Measurements from ENCODE around the gene TRPC1. TPM values are rescaled to one million over a fixed set of nuclear protein-coding genes. Genes with fewer than 3 reads are reported as not detected.

TRPC1 gene
- total and polyA plus RNA-seq, 7 donors, result 0.41 to 2.1 (median 0.78) TPM

DNA sequence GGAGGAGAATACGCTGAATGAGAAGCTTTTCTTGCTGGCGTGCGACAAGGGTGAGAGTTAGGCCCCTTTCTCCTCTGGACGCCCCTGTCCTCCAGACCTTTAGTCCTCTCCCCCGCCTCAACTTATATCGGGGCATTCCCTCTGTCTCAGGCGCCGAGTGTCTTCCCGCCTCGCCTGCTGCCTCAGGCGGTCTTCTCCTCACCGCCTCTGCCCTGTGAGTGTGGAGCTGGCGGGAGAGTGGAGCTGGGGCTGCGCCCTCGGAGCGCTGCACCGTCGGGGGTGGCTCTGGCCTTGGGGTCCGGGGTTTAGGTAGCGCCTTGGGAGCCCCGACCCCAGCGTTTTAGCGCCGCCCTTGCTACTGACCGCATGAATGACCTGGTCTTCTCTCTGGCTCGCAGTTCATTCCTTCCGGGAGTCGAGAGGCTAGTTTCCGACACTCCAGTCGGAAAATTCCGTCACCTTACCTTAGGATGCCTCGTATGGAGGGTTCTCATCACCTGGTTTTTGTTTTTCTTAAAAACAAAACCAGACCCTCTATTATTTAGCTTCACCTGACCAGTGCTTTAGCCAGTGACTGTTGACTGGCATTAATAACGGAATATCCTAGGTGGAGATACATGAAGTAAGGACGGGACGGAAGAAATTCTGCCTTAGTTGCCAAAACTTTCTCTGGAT is 985 bp downstream of the TRPC1 start:
- ATAC-seq (peak in 3 of 4 donors; percentile 25 to 60 (median 46)), DNase-seq (peak; percentile 16 to 61)
- Histone ChIP-seq H3K27me3 (ENCODE audit: insufficient read depth in 3 of 3, low read length in 2 of 3) (peaks cover 0 to 36% (median 0%) of the 10 kb centered on the region in 3 donors), H3K36me3 (ENCODE audit: insufficient read depth in 1 of 2, low read depth in 1 of 2) (no peaks in the 10 kb centered on the region), H3K4me1 (no peaks in the 10 kb centered on the region), H3K4me3 (peak overlapping the region; percentile 73), H3K27ac (peak overlapping the region; percentile 77), H3K9me3 (no peaks in the 10 kb centered on the region)
- TF ChIP-seq, protein P1, sequence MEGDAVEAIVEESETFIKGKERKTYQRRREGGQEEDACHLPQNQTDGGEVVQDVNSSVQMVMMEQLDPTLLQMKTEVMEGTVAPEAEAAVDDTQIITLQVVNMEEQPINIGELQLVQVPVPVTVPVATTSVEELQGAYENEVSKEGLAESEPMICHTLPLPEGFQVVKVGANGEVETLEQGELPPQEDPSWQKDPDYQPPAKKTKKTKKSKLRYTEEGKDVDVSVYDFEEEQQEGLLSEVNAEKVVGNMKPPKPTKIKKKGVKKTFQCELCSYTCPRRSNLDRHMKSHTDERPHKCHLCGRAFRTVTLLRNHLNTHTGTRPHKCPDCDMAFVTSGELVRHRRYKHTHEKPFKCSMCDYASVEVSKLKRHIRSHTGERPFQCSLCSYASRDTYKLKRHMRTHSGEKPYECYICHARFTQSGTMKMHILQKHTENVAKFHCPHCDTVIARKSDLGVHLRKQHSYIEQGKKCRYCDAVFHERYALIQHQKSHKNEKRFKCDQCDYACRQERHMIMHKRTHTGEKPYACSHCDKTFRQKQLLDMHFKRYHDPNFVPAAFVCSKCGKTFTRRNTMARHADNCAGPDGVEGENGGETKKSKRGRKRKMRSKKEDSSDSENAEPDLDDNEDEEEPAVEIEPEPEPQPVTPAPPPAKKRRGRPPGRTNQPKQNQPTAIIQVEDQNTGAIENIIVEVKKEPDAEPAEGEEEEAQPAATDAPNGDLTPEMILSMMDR (IDR thresholded peaks at IDR 0.05), result no peak
- WGBS, 3 donors, result 3 to 5% (median 3%) methylated on average over 31 to 35 of the region's 35 CpGs
- intact Hi-C loops (cut with DNase I), result loop anchor here in 1 of 2 donors (10.0 kb wide), 1 partner anchor 130 kb away; the partner anchor contains the start of gene PLS1

DNA sequence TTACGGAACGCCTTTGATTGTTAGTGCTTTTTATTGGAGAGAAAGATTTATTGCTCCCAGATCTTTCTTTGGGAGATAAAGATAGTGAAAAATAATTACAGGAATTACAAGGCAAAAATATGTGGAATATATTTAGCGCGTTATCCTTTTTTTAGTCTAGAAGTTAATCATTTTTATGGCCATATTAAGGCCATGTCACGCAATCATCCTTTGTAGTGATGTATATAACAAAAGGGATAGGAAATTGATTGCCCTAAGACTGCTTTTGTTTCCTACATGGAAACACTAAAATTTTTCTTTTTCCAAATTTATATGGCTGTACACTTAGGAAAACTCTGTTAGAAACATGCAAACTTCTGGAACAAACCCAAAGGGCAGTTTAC is 1.5 kb downstream of the TRPC1 start:
- H3K27me3 ChIP-seq (ENCODE audit: insufficient read depth in 3 of 3, low read length in 2 of 3), result peaks cover 0 to 36% (median 0%) of the 10 kb centered on the region in 3 donors
- 51 to 62% (median 54%) methylated on average over 5 of the region's 5 CpGs for WGBS, 3 donors
- H3K4me1 ChIP-seq, result no peaks in the 10 kb centered on the region
- no peak overlapping the region for H3K27ac ChIP-seq
- DNase-seq (no peak), ATAC-seq (no peak)
- TF ChIP-seq, protein P1 (IDR thresholded peaks at IDR 0.05), result no peak
- intact Hi-C loops (cut with DNase I), result loop anchor here in 1 of 2 donors (10.0 kb wide), 1 partner anchor 131 kb away; the partner anchor contains the start of gene PLS1
- H3K4me3 ChIP-seq, result peak overlapping the region; percentile 73
- no peaks in the 10 kb centered on the region for H3K9me3 ChIP-seq
- H3K36me3 ChIP-seq (ENCODE audit: insufficient read depth in 1 of 2, low read depth in 1 of 2), result no peaks in the 10 kb centered on the region

DNA sequence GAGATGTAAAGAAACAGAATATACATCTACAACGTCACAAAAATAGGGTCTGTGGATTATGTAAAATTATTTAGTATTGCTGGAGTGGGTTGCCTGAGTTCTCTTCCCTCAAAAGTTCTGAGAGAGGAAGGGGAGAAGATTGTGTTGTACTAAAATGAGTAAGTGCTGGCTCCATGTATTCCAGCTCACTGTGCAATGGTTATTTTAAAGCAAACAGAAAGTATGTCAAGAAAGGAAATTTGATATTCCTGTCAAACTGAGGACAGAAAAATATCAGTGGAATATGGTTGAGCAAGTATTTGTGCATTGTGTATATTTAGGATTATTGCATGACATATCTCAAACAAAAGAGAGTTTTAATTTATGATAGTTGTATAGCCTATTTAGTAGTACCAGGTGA is 2.2 kb downstream of the TRPC1 start:
- H3K36me3 ChIP-seq (ENCODE audit: insufficient read depth in 1 of 2, low read depth in 1 of 2), result no peaks in the 10 kb centered on the region
- H3K27me3 ChIP-seq (ENCODE audit: insufficient read depth in 3 of 3, low read length in 2 of 3), result peaks cover 0 to 36% (median 0%) of the 10 kb centered on the region in 3 donors
- no peaks in the 10 kb centered on the region for H3K4me1 ChIP-seq
- TF ChIP-seq, protein P1 (IDR thresholded peaks at IDR 0.05), result no peak
- DNase-seq (no peak), ATAC-seq (no peak)
- H3K9me3 ChIP-seq, result no peaks in the 10 kb centered on the region
- intact Hi-C loops (cut with DNase I), result loop anchor here in 1 of 2 donors (10.0 kb wide), 1 partner anchor 131 kb away; the partner anchor contains the start of gene PLS1
- no peak overlapping the region for H3K4me3 ChIP-seq
- no peak overlapping the region for H3K27ac ChIP-seq
- 44 to 50% (median 47%) methylated on average over 1 of the region's 1 CpG for WGBS, 3 donors

DNA sequence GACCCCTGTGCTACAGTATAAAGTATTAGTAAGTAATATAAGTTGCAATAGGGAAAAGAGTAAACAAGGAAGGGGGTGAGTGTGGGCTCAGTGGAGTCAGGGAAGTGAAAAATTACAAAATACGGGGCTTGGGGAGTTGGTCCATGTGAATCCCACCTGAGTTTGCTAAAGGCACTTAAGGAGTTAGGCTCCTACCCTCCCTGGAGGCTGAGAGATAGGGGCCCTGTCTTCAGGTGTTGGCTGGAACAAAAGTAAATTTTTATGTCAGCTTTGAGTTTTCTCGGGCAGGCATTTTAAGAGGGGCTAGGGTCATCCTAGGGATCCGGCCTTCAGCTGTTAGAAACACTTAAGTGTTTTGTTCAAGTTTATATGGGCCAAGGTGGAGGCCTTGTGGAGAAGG is 8.2 kb downstream of the TRPC1 start:
- no peaks in the 10 kb centered on the region for H3K4me1 ChIP-seq
- intact Hi-C loops (cut with DNase I), result no loop called here
- H3K36me3 ChIP-seq (ENCODE audit: insufficient read depth in 1 of 2, low read depth in 1 of 2), result no peaks in the 10 kb centered on the region
- H3K27ac ChIP-seq, result no peak overlapping the region
- H3K9me3 ChIP-seq, result no peaks in the 10 kb centered on the region
- 87 to 95% (median 93%) methylated on average over 3 of the region's 3 CpGs for WGBS, 3 donors
- H3K4me3 ChIP-seq, result no peak overlapping the region
- no peak for DNase-seq
- no peak for ATAC-seq
- no peaks in the 10 kb centered on the region for H3K27me3 ChIP-seq (ENCODE audit: insufficient read depth in 3 of 3, low read length in 2 of 3)
- TF ChIP-seq, protein P1 (IDR thresholded peaks at IDR 0.05), result no peak

Data from psoas muscle (tissue), 8 donors.